Testis (tissue), 2 donors: ENCODE measurements around the gene ARMC10.

Experiments
- CTCF ChIP-seq, 3 experiments: fragments of 450-650 bp in 2 of 3; fragments of 200-600 bp in 1 of 3; sonication (generic) in 1 of 3; IDR thresholded peaks; one replicate each; pipeline ENCODE4 v1.5.1; 2016 to 2019; ENCODE audit warnings: antibody characterized with exemption in 3 of 3, mild to moderate bottlenecking in 2 of 3, moderate library complexity in 1 of 3
- POLR2A ChIP-seq: fragments of 450-650 bp; IDR thresholded peaks from one replicate; pipeline ENCODE4 v1.6.1; 2017; ENCODE audit warnings: antibody characterized with exemption, mild to moderate bottlenecking, moderate library complexity

- no peak for TF ChIP-seq POLR2A
- TF ChIP-seq CTCF (IDR thresholded peaks at IDR 0.05): no peak
These were observed 886 bp upstream of the ARMC10 start for GRCh38 chr7:103073989-103074518.
